ENCODE data around the gene MMP26.

The MMP26 gene

DNA sequence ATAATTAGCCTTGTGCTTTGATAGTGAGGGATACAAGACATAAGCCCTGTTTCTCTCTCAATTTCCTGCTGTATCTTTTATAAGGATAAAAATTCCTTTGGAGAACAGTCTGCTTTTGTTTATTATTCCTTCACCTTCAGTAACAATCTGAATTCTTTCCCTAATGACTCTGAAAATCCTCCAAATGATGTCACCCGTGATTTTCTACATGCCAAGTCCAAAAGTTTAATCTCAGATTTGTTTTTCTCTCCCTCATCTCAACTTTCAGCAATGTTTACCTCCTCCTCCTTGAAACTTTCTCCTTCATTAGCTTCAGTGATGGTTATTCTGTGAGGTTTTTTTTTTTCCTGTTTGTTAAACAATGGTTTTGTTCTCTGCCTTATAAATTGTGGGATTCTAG lies 9.1 kb upstream of the MMP26 start:
- H3K4me1 ChIP-seq (ENCODE audit: control insufficient read depth, insufficient read depth, low read length) = no peaks in the 10 kb centered on the region
- POLR2A ChIA-PET = no interaction called here
- no peak overlapping the region for H3K4me3 ChIP-seq (ENCODE audit: low read depth, low read length)
- TF ChIP-seq BCL11A (tag by site-specific recombination; IDR thresholded peaks at IDR 0.05; ENCODE audit: low read depth) = no peak
- no peak for TF ChIP-seq TRIM28 (IDR thresholded peaks at IDR 0.05; ENCODE audit: borderline replicate concordance, low read length)
- TF ChIP-seq GLIS1 (tag by site-specific recombination; IDR thresholded peaks at IDR 0.05) = no peak
- TF ChIP-seq MEIS1 (CRISPR knock-in tag; IDR thresholded peaks at IDR 0.05; ENCODE audit: borderline replicate concordance) = no peak
- TF ChIP-seq ZXDB (tag by site-specific recombination; IDR thresholded peaks at IDR 0.05) = no peak
- no peak overlapping the region for H3K27ac ChIP-seq (ENCODE audit: extremely low read depth, low read depth, low read length)
- no peaks in the 10 kb centered on the region for H3K36me3 ChIP-seq (ENCODE audit: control insufficient read depth in 2 of 2, insufficient read depth in 1 of 2, low read length in 2 of 2)
- H3K9me3 ChIP-seq (ENCODE audit: control insufficient read depth, insufficient read depth, low read depth, low read length) = no peaks in the 10 kb centered on the region
- CTCF ChIA-PET = interaction anchor here (0.7 to 1.7 kb wide), 4 partner anchors 10 to 1748 kb away, joined by 3 to 8 read pairs (median 4); partner anchors contain the start of gene OR51D1

GRCh38 chr11:4697585-4697984 lies 7.0 kb upstream of the MMP26 start, which contains the start of gene OR51E2:
Gene OR51E2 (minus strand): TSS chr11:4697853. CDS start chr11:4682711, 15,142 bp downstream.
- H3K27ac ChIP-seq (ENCODE audit: extremely low read depth, low read depth, low read length) = no peak within 1 kb of the TSS
- CTCF ChIA-PET = interaction anchor here (1.0 to 1.3 kb wide), 4 partner anchors 14 to 128 kb away, joined by 3 to 5 read pairs (median 4); partner anchors contain the start of gene OR51D1
- no peak within 1 kb of the TSS for H3K4me3 ChIP-seq (ENCODE audit: low read depth, low read length)
- POLR2A ChIA-PET = no interaction called here
- no peaks in the 10 kb centered on the region for H3K4me1 ChIP-seq (ENCODE audit: control insufficient read depth, insufficient read depth, low read length)
- TF ChIP-seq ZNF654 (tag by site-specific recombination; IDR thresholded peaks at IDR 0.05; ENCODE audit: low read depth) (peak; percentile 26), ZNF830 (tag by site-specific recombination; IDR thresholded peaks at IDR 0.05; ENCODE audit: low read depth) (no peak)
- H3K9me3 ChIP-seq (ENCODE audit: control insufficient read depth, insufficient read depth, low read depth, low read length) = no peaks in the 10 kb centered on the region
- H3K36me3 ChIP-seq (ENCODE audit: control insufficient read depth in 2 of 2, insufficient read depth in 1 of 2, low read length in 2 of 2) = no peaks in the 10 kb centered on the region

DNA sequence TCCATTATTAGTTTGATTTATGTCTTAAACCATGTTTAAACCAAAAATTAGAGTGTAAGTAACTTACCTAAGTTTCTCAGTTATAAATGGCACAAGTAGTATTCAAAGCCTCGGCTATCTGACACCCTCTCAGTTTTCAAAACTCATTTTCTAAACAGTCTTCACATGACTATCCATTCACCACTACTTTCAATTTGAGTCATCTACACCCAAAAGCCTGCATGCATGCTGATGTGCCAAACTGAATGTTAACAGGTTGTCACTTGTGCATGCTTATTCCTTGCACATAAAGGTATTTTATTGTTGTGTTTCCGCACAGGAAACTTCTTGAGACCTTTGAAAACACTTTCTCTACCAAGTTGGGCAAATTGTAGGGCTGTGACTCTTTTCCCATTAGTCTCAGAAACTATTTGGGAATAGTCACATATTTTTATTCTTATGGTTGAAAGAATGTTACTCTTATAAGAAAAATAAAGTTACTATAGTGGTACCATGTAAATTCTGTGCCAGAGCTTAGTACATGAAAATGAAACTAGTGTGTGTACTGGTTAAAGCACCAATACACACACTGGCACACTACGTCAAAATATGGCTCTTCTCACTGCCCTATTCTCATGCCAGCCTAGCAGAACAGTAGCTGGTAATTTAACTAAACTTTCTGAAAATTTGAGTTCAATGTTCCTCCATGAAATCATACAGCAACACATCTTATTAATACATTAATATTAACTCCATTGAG lies 4.7 kb upstream of the MMP26 start:
- Histone ChIP-seq H3K36me3 (ENCODE audit: control insufficient read depth in 2 of 2, insufficient read depth in 1 of 2, low read length in 2 of 2) (no peaks in the 10 kb centered on the region), H3K9me3 (ENCODE audit: control insufficient read depth, insufficient read depth, low read depth, low read length) (no peaks in the 10 kb centered on the region), H3K4me3 (ENCODE audit: low read depth, low read length) (no peak overlapping the region), H3K27ac (ENCODE audit: extremely low read depth, low read depth, low read length) (no peak overlapping the region), H3K4me1 (ENCODE audit: control insufficient read depth, insufficient read depth, low read length) (no peaks in the 10 kb centered on the region)
- CTCF ChIA-PET = interaction anchor here (0.6 to 0.7 kb wide), 2 partner anchors 16 to 36 kb away, joined by 3 to 4 read pairs; no protein-coding TSS in a partner anchor
- POLR2A ChIA-PET = no interaction called here
- TF ChIP-seq ZSCAN30 (tag by site-specific recombination; IDR thresholded peaks at IDR 0.05) (no peak), ZNF830 (tag by site-specific recombination; IDR thresholded peaks at IDR 0.05; ENCODE audit: low read depth) (no peak), BCL11B (tag by site-specific recombination; IDR thresholded peaks at IDR 0.05; ENCODE audit: low read depth) (no peak), ZNF311 (tag by site-specific recombination; IDR thresholded peaks at IDR 0.05; ENCODE audit: borderline replicate concordance) (no peak), SCRT2 (tag by site-specific recombination; IDR thresholded peaks at IDR 0.05) (no peak), ZNF138 (tag by site-specific recombination; IDR thresholded peaks at IDR 0.05; ENCODE audit: borderline replicate concordance) (no peak), ZNF146 (tag by site-specific recombination; IDR thresholded peaks at IDR 0.05) (no peak), ZNF10 (tag by site-specific recombination; IDR thresholded peaks at IDR 0.05) (no peak), ZNF184 (tag by site-specific recombination; IDR thresholded peaks at IDR 0.05) (no peak), ZNF843 (tag by site-specific recombination; IDR thresholded peaks at IDR 0.05) (no peak), ZNF157 (tag by site-specific recombination; IDR thresholded peaks at IDR 0.05) (no peak), KLF1 (tag by site-specific recombination; IDR thresholded peaks at IDR 0.05) (no peak), ZNF623 (tag by site-specific recombination; IDR thresholded peaks at IDR 0.05) (no peak), KLF9 (tag by site-specific recombination; IDR thresholded peaks at IDR 0.05; ENCODE audit: low read depth) (no peak)
- TF ChIP-seq, protein P1, sequence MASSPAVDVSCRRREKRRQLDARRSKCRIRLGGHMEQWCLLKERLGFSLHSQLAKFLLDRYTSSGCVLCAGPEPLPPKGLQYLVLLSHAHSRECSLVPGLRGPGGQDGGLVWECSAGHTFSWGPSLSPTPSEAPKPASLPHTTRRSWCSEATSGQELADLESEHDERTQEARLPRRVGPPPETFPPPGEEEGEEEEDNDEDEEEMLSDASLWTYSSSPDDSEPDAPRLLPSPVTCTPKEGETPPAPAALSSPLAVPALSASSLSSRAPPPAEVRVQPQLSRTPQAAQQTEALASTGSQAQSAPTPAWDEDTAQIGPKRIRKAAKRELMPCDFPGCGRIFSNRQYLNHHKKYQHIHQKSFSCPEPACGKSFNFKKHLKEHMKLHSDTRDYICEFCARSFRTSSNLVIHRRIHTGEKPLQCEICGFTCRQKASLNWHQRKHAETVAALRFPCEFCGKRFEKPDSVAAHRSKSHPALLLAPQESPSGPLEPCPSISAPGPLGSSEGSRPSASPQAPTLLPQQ (tag by site-specific recombination; IDR thresholded peaks at IDR 0.05) = no peak
- TF ChIP-seq, protein P2, sequence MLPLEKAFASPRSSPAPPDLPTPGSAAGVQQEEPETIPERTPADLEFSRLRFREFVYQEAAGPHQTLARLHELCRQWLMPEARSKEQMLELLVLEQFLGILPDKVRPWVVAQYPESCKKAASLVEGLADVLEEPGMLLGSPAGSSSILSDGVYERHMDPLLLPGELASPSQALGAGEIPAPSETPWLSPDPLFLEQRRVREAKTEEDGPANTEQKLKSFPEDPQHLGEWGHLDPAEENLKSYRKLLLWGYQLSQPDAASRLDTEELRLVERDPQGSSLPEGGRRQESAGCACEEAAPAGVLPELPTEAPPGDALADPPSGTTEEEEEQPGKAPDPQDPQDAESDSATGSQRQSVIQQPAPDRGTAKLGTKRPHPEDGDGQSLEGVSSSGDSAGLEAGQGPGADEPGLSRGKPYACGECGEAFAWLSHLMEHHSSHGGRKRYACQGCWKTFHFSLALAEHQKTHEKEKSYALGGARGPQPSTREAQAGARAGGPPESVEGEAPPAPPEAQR (tag by site-specific recombination; IDR thresholded peaks at IDR 0.05) = no peak
- TF ChIP-seq, protein P3, sequence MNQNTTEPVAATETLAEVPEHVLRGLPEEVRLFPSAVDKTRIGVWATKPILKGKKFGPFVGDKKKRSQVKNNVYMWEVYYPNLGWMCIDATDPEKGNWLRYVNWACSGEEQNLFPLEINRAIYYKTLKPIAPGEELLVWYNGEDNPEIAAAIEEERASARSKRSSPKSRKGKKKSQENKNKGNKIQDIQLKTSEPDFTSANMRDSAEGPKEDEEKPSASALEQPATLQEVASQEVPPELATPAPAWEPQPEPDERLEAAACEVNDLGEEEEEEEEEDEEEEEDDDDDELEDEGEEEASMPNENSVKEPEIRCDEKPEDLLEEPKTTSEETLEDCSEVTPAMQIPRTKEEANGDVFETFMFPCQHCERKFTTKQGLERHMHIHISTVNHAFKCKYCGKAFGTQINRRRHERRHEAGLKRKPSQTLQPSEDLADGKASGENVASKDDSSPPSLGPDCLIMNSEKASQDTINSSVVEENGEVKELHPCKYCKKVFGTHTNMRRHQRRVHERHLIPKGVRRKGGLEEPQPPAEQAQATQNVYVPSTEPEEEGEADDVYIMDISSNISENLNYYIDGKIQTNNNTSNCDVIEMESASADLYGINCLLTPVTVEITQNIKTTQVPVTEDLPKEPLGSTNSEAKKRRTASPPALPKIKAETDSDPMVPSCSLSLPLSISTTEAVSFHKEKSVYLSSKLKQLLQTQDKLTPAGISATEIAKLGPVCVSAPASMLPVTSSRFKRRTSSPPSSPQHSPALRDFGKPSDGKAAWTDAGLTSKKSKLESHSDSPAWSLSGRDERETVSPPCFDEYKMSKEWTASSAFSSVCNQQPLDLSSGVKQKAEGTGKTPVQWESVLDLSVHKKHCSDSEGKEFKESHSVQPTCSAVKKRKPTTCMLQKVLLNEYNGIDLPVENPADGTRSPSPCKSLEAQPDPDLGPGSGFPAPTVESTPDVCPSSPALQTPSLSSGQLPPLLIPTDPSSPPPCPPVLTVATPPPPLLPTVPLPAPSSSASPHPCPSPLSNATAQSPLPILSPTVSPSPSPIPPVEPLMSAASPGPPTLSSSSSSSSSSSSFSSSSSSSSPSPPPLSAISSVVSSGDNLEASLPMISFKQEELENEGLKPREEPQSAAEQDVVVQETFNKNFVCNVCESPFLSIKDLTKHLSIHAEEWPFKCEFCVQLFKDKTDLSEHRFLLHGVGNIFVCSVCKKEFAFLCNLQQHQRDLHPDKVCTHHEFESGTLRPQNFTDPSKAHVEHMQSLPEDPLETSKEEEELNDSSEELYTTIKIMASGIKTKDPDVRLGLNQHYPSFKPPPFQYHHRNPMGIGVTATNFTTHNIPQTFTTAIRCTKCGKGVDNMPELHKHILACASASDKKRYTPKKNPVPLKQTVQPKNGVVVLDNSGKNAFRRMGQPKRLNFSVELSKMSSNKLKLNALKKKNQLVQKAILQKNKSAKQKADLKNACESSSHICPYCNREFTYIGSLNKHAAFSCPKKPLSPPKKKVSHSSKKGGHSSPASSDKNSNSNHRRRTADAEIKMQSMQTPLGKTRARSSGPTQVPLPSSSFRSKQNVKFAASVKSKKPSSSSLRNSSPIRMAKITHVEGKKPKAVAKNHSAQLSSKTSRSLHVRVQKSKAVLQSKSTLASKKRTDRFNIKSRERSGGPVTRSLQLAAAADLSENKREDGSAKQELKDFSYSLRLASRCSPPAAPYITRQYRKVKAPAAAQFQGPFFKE (tag by site-specific recombination; IDR thresholded peaks at IDR 0.05; ENCODE audit: borderline replicate concordance) = no peak

All from HEK293 (cell line).